Measurements from ENCODE around the gene RAB12.

The RAB12 gene

GRCh38 chr18:8688216-8688800, 79.1 kb downstream of the RAB12 start:
- DNase-seq, result no peak

- no peak for DNase-seq
Observed at GRCh38 chr18:8688816-8689215, 79.6 kb downstream of the RAB12 start.
